Activated T-cell treated with anti-CD3 and anti-CD28 coated beads for 24 hours (primary cell): ENCODE data around the gene CA12.

Experiments
- DNase-seq: peaks from one replicate; pipeline ENCODE4 v3.0.0-alpha.2; 2020; ENCODE audit warnings: low read depth

The CA12 gene

GRCh38 chr15:63401714-63402497, 20.3 kb upstream of the CA12 start:
- no peak for DNase-seq

- DNase-seq, result peak; percentile 13
These were observed 19.4 kb upstream of the CA12 start for GRCh38 chr15:63401078-63401477.

DNA sequence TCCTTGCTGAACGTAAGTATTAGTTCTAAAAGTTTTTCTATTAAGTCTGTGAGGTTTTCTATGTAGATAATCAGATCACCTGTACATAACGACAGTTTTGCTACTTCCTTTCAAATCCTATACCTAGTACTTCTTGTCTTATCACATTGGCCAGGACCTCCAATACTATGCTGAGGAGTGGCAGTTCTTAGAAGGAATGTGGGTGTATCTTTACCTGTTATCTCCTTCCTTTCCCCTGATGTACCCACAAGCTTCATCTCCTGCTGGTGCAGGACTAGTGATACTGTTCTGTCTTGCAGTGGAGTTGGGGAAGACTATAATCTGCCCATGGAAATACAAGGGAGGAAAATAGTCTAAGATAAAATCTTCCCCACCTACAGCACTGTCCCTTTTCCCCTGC, 16.8 kb upstream of the CA12 start:
- DNase-seq, result no peak

DNA sequence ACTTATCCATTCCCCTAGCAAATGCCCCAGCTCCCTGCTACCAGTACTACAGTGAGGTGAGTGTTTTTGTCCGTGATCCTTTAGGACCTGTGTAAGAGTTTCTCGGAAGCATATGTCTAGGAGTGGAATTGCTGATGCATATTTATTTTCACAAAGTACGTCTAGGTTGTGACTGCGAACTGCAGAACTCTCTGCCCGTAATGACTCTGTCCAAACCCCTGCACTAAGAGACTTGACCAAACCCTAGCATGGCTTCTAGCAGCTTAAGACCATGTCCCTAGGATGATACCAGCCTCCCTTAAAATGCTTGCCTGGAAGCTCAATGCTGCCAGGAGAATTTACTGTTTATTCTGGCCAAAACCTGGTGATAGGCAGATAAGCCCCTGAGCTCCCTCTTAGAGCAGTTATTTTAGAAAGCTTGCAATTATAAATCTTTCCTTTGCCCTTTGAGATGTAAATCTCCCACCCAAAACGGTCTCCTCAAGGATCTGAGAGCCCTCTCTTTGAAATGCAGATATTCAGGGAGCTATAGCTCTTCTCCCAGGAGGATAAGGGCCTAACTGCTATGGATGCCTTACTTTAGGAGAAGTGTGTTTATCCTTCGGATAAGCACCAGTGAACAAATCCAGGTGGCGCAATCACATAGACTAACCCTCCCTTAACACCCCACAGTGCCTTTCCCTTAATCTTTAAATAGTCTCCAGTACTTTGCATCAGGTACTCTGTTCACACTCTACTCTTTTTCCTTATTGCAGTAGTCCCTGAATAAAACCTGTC, 14.7 kb upstream of the CA12 start:
- DNase-seq, result no peak

GRCh38 chr15:63395730-63396151, 14.1 kb upstream of the CA12 start:
- DNase-seq, result no peak

- DNase-seq, result no peak
These were observed 10.8 kb upstream of the CA12 start for GRCh38 chr15:63392361-63393009.

DNA sequence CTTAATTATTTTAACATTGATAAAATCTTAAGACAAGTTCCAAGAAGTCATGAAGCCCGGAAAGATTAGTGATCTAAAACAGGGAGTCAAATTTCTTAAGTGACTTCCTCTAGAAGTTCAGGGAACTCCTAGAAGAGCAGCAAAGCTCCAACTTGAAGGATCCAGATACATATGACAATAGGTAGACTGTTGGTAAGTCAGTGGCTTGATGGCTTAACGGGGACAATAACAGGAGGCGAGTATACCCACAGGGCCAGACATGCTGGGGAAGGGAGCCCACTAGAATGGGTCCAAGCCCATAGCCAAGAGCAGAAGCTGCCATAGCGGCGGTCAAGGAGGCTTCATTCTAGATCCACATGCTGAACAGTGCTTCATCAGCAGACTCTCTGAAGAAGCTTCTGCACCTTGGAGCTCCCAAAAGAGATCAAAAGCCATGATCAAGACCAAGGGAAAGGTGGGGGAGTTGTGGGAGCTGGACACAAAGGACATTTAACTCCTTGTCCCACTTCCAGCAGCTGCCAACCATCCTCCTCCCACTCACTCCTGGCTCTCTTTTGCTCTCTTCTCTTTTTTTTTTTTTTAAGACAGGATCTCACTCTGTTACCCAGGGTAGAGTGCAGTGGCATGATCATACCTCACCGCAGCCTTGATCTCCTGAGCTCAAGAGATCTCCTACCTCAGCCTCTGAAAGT, 10.2 kb upstream of the CA12 start:
- DNase-seq, result no peak

GRCh38 chr15:63390689-63391088, 9.0 kb upstream of the CA12 start:
- no peak for DNase-seq

DNA sequence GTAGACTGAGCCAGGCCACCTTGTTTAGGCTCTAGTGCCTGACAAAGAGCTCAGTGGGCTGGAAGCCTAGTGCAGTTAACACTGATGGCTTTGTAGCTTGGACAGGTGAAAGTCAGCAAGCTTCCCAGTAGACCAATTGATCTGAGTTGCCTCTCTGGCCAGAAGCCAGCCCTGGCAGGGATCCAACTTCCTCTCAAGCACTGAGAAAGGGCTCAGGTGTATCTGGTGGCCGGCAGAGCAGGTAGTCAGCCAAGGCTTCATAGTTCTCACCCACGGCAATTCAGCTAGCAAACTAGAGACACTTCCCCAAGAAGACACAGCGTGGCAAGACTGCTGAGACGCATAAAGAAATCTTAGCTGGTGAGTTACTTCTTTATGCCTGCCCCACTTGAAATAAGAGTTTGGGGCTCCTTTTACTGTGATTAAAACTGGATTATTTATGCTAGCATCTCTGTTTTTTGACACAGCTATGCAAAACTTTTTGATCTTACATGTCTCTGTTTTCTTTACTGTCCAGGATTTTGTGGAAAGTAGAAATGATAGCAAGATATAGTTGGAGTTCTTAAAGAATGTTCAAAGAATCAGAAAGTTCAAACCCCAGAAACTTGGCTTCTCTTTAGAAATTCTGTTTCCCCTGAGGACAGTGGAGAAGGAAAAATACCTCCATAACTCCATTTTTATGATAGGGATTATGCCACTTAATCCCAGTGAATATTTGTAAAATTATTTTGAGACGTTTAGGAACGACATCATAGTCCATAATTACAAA, 8.4 kb upstream of the CA12 start:
- DNase-seq, result no peak

DNA sequence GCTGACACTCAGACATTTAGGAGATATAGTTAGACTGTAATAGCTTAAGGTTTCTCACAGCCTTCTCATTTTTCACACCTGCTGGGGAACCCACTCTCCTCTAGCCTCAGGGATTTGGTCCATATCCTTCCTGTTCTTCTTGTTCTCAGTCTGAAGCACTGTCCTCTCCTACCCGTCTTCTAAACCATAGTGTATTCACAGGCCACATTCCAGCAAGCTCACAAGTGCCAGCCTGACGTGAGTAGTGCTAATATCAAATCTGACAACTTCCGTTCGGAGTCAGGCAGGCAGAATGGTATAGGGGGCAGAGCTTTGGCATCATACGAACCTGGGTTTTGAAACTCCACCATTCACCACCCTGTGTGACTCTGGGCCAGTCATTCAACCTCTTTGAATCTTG, 6.9 kb upstream of the CA12 start:
- no peak for DNase-seq

- no peak for DNase-seq
These were observed 6.3 kb upstream of the CA12 start for GRCh38 chr15:63387748-63388493.

DNA sequence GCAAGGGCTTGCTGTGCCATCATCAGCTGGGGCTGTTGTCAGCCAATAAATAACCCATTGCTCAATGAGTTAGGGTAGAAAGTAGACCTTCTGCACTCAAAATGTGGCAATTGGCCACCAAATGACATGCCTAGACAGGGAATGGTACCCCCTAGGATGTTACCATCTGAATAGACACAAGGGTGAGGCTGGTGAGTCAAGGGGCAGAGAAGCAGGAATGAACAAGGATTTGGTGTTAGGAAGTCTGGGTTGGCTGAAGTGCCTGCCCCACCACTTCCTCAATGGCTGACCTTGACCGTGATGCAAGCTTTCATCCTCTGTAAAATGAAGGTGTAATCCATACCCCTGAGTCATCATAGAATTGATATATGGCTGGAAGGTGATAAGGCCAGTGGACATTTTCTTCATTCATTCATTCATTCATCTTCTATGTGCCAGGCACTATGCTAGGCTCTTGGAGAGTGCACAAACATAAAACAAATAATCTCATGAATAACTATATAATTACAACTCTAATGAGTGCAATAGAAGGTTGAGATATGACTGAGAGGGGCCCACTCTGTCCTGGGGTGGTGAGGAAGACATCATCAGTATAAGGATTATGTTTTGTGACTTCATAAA, 4.4 kb upstream of the CA12 start:
- no peak for DNase-seq

DNA sequence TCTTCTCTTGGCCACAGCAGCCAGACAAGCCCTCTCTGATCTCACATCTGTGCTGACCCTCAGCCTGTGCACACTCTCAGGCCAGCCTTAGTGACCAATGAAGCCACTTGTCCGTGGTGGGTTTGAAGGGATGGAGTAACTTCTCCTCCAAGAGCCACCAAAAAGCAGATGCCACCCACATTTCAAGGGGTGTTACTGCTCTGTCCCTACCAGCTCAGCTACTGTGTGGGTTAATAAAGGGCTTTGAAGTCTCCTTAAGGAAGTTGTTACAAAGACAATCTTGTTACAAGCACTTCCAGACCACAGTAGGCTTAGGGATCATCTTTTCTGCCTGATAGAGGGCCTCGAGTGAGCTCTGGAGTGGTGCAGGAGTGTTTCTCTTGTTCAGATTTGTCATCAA, 3.3 kb upstream of the CA12 start:
- DNase-seq, result no peak

GRCh38 chr15:63382966-63383710, 1.5 kb upstream of the CA12 start:
- no peak for DNase-seq

DNA sequence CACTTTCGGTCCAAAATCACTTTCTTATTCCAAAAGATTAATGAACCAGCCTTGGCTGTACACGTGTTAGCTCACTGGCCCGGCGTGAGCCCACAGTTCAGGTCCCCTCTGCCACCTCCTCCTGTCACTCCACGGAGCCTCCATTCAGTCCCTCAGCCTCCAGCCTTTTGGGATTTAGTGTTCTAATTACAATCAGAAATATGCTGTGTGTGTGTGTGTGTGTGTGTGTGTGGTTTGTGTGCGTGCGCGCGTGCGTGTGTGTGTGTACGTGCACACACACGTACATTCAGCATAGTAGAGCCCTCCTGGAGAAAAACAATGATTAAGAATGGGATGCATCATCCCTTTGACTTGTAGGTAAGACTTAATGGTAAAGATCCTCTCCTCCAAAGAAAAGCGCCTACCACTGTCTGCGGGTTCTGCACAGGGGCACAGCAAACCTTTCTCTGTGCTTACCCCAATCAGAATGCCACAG, 801 bp downstream of the CA12 start:
- no peak for DNase-seq

DNA sequence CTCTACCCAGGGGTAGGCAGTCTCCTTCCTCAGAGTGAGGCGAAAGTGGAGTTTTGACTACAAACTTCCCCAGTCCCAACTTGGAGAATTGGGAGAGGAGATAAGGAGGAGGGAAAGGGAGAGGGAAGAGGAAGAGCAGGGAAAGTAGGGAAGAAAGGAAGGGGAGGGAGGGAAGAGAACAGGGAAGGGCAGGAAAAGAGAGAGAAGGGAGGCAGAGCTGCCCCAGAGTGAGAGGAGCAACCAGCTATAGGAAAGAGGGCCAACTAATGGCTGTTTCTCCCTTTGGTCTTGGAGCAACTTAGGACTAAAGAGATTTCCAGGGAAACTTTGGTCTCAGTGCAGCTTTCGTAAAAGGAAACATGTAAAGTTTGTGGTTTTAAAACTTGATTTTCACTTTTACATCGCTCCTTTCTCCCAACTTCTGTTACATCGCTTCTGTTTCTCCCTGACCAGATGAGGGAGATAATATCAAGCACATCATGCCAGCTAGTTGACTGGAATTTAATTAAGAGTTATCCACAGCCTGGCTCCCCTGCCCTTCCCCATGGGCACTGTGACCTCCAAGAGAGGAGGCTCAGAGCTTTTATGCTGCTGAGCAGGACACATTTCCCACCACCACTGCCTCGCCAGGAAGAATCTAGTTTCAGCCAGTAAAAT, 1.4 kb downstream of the CA12 start:
- DNase-seq, result no peak

GRCh38 chr15:63379492-63380150, 2.0 kb downstream of the CA12 start:
- DNase-seq, result no peak

GRCh38 chr15:63378946-63379345, 2.7 kb downstream of the CA12 start:
- DNase-seq, result no peak
